GM12878 (cell line): Measurements from ENCODE around the gene PDLIM5. TPM values are rescaled to one million over a fixed set of nuclear protein-coding genes. Genes with fewer than 3 reads are reported as not detected.
A peak's percentile ranks its signal among the peaks of the same experiment; 100 is the strongest.

Source experiments
- ATAC-seq: fragments of 200-7000 bp; cut with Tn5 transposase; 3 replicates; pipeline ENCODE4 v1.9.1; 2020; ENCODE audit warnings: mild to moderate bottlenecking, moderate library complexity
- BruUV-seq: library from RNA; stranded (reverse); fragments of 400-500 nt; replicated peaks from 2 replicates; lab custom pipeline; 2021; lab: Mats Ljungman, UMichigan
- CTCF ChIA-PET: fragments of 300-600 bp; sonication (Branson Sonifier 250); formaldehyde crosslinking; extraction: SDS; loops from one replicate; lab custom pipeline; 2021; ENCODE audit warnings: inconsistent platforms; lab: Yijun Ruan, JAX
- POLR2A ChIA-PET: fragments of 350-600 bp; formaldehyde crosslinking; extraction: SDS; loops from one replicate; lab custom pipeline; 2021; ENCODE audit warnings: inconsistent platforms; lab: Charles Lee
- RAD21 ChIA-PET: fragments of 300-600 bp; sonication (Branson Sonifier 250); formaldehyde crosslinking; loops from one replicate; lab custom pipeline; 2023; ENCODE audit warnings: antibody characterized with exemption; ENCODE audit not compliant: unreplicated experiment; lab: Charles Lee
- SMC1A ChIA-PET: fragments of 300-600 bp; sonication (Branson Sonifier 250); formaldehyde crosslinking; loops from one replicate; lab custom pipeline; 2023; ENCODE audit not compliant: unreplicated experiment, uncharacterized antibody; lab: Charles Lee
- DNase-seq: peaks from one replicate; pipeline ENCODE4 v3.0.0-alpha.2; 2011; ENCODE audit warnings: low read depth, low spot score
- FAIRE-seq: peaks from 3 replicates; lab custom pipeline; 2011; peaks lifted over from hg19 to GRCh38; lab: Jason Lieb, UNC
- H2AFZ ChIP-seq: 2 replicates; pipeline ENCODE4 v1.6.0; 2011; ENCODE audit warnings: low read depth, low read length, control low read depth; ENCODE audit not compliant: control insufficient read depth
- H3K27ac ChIP-seq: 2 replicates; pipeline ENCODE4 v1.5.1; 2011; ENCODE audit warnings: control low read depth; ENCODE audit not compliant: control insufficient read depth, insufficient read depth
- H3K27me3 ChIP-seq, 2 experiments: replicated peaks in 1 of 2; 2 replicates each; pipeline versions ENCODE4 v1.6.0 to v1.6.1; 2011; ENCODE audit warnings: low read length in 1 of 2; ENCODE audit not compliant: control insufficient read depth in 2 of 2, insufficient read depth in 2 of 2
- H3K36me3 ChIP-seq, 2 experiments: 2 replicates each; pipeline ENCODE4 v1.5.1; 2011; ENCODE audit warnings: low read length in 1 of 2; ENCODE audit not compliant: control insufficient read depth in 2 of 2, insufficient read depth in 2 of 2
- H3K4me1 ChIP-seq: 2 replicates; pipeline ENCODE4 v1.6.1; 2011; ENCODE audit warnings: mild to moderate bottlenecking, low read length, moderate library complexity, mixed read lengths; ENCODE audit not compliant: control insufficient read depth, insufficient read depth
- H3K4me2 ChIP-seq: 2 replicates; pipeline ENCODE4 v1.6.0; 2011; ENCODE audit warnings: control low read depth; ENCODE audit not compliant: control insufficient read depth, insufficient read depth
- H3K4me3 ChIP-seq: fragments of 200-600 bp; sonication (generic); 2 replicates; pipeline ENCODE4 v1.5.1; 2016
- H3K79me2 ChIP-seq: 2 replicates; pipeline ENCODE4 v1.6.0; 2011; ENCODE audit warnings: low read length; ENCODE audit not compliant: control insufficient read depth, insufficient read depth
- H3K9ac ChIP-seq: 2 replicates; pipeline ENCODE4 v1.8.0; 2011; ENCODE audit warnings: low read length, control low read depth, mixed read lengths; ENCODE audit not compliant: control insufficient read depth, insufficient read depth
- H3K9me3 ChIP-seq: replicated peaks from 3 replicates; pipeline ENCODE4 v1.5.1; 2011; ENCODE audit warnings: mild to moderate bottlenecking, low read length; ENCODE audit not compliant: control insufficient read depth, insufficient read depth
- H4K20me1 ChIP-seq: 2 replicates; pipeline ENCODE4 v1.6.0; 2011; ENCODE audit not compliant: control insufficient read depth, insufficient read depth
- ETV6 ChIP-seq, 2 experiments: fragments of 450-650 bp in 1 of 2; IDR thresholded peaks in 1 of 2; conservative IDR thresholded peaks in 1 of 2; 2 replicates each; pipeline ENCODE4 v1.6.1; 2014; ENCODE audit warnings: antibody characterized with exemption in 1 of 2, borderline replicate concordance in 1 of 2, low read depth in 1 of 2, mild to moderate bottlenecking in 1 of 2, moderate library complexity in 1 of 2
- MTA2 ChIP-seq: fragments of 450-650 bp; IDR thresholded peaks from 2 replicates; pipeline ENCODE4 v1.6.1; 2016; ENCODE audit warnings: low read depth, mild to moderate bottlenecking, moderate library complexity
- SPI1 ChIP-seq: IDR thresholded peaks from 2 replicates; pipeline ENCODE4 v1.6.1; 2011; ENCODE audit warnings: low read depth, mild to moderate bottlenecking, low read length, moderate library complexity, borderline replicate concordance; ENCODE audit not compliant: insufficient read depth
- ZBED1 ChIP-seq: IDR thresholded peaks from 2 replicates; pipeline ENCODE4 v1.6.1; 2016; ENCODE audit warnings: borderline replicate concordance
- WGBS: methylation state at CpG from one replicate; pipeline ENCODE4 v1.1.6; 2016; ENCODE audit warnings: low lambda C conversion rate; ENCODE audit not compliant: insufficient replicate concordance, insufficient coverage; ENCODE audit errors: missing lambda C conversion rate; 5-methylcytosine and 5-hydroxymethylcytosine counted together
- in situ Hi-C: fragments of 300-500 bp; cut with MboI; formaldehyde crosslinking; loops from 9 replicates; pipeline ENCODE4 v1.14.3; 2018; ENCODE audit warnings: mixed read lengths
- intact Hi-C: fragments of 100-400 bp; cut with micrococcal nuclease; formaldehyde crosslinking; loops from one replicate; pipeline ENCODE4 v1.14.2; 2022; ENCODE audit not compliant: unreplicated experiment
- polyA plus RNA-seq, 11 experiments: library from polyadenylated mRNA; depleted of rRNA in 4 of 11; unstranded in 6 of 11; stranded (reverse) in 5 of 11; fragments of >200 nt; fragmentation: Nextera tagmentation in 4 of 11; fragmentation: Illumina TruSeq in 1 of 11; extraction: Ambion mirVana in 4 of 11; extraction: Trizol in 1 of 11; gene quantifications; 1 replicate in 1 of 11; 2 replicates in 10 of 11; pipeline versions ENCODE4 v1.2.1 to v1.2.3, GENCODE V29; 2011 to 2016; ENCODE audit warnings: inconsistent platforms in 2 of 11, missing spikeins in 2 of 11, low read depth in 1 of 11
- total RNA-seq, 4 experiments: library from RNA; depleted of rRNA in 3 of 4; stranded (reverse); fragments of >200 nt in 3 of 4; fragmentation: Illumina TruSeq in 1 of 4; extraction: Trizol in 1 of 4; gene quantifications; 2 replicates each; pipeline versions ENCODE4 v1.2.1 to v1.2.3, GENCODE V29; 2013 to 2021
- TF ChIP-seq, protein P1 (sequence below): IDR thresholded peaks from 2 replicates; pipeline ENCODE4 v1.6.1; 2011; ENCODE audit warnings: mild to moderate bottlenecking, low read depth, low read length, moderate library complexity; ENCODE audit not compliant: insufficient replicate concordance

Gene PDLIM5
- total and polyA plus RNA-seq, 10 of the 15 experiments (the other 5 are each of a cell fraction or from before 2014, with no cell fraction given): 10.0 to 52.9 (median 20.7) TPM

- peak; percentile 55; the same call in 1 of the 2 replicates for TF ChIP-seq SPI1
- no peak for TF ChIP-seq ETV6 (conservative IDR thresholded peaks at IDR 0.05 in 1 of 2, IDR thresholded peaks at IDR 0.05 in 1 of 2; ENCODE audit: borderline replicate concordance in 1 of 2, low read depth in 1 of 2)
- TF ChIP-seq, protein P1, sequence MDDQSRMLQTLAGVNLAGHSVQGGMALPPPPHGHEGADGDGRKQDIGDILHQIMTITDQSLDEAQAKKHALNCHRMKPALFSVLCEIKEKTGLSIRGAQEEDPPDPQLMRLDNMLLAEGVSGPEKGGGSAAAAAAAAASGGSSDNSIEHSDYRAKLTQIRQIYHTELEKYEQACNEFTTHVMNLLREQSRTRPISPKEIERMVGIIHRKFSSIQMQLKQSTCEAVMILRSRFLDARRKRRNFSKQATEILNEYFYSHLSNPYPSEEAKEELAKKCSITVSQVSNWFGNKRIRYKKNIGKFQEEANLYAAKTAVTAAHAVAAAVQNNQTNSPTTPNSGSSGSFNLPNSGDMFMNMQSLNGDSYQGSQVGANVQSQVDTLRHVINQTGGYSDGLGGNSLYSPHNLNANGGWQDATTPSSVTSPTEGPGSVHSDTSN: no peak
Measured at GRCh38 chr4:94519019-94519418, 67.3 kb downstream of the PDLIM5 start (continued).

- RAD21 ChIA-PET: interaction anchor here (0.7 to 1.8 kb wide), 8 partner anchors 16 to 113 kb away, joined by 3 to 9 read pairs (median 3); partner anchors contain the start of gene PDLIM5
- FAIRE-seq (no peak), ATAC-seq (peak; percentile 70), DNase-seq (no peak)
- H3K27me3 ChIP-seq: no peaks in the 10 kb centered on the region
- SMC1A ChIA-PET: interaction anchor here (0.7 to 2.3 kb wide), 19 partner anchors 12 to 181 kb away, joined by 3 to 12 read pairs (median 4); no protein-coding TSS in a partner anchor
- CTCF ChIA-PET: interaction anchor here (0.8 to 1.8 kb wide), 10 partner anchors 8 to 120 kb away, joined by 3 to 8 read pairs (median 3); no protein-coding TSS in a partner anchor
- H3K4me3 ChIP-seq: peak overlapping the region; percentile 19; the same call in 1 of the 2 replicates
- H3K79me2 ChIP-seq: no peaks in the 10 kb centered on the region
- peak overlapping the region; percentile 35; the same call in 1 of the 2 replicates for H3K27ac ChIP-seq
- H3K4me1 ChIP-seq: peaks cover 21% of the 10 kb centered on the region
- BruUV-seq: no TSS peak
- H3K9me3 ChIP-seq: no peaks in the 10 kb centered on the region
- 21% methylated on average over 4 of the region's 4 CpGs for WGBS
- H3K36me3 ChIP-seq: no peaks in the 10 kb centered on the region
- intact Hi-C loops: loop anchor here (5.0 kb wide), 1 partner anchor 68 kb away; the partner anchor contains the start of gene PDLIM5
- H3K4me2 ChIP-seq: peak overlapping the region; percentile 71
- POLR2A ChIA-PET: interaction anchor here (0.6 to 1.1 kb wide), 8 partner anchors 16 to 711 kb away, joined by 3 to 4 read pairs (median 3); no protein-coding TSS in a partner anchor
- TF ChIP-seq SPI1: peak; percentile 78
- no peak for TF ChIP-seq ZBED1
- peak; percentile 77 for TF ChIP-seq MTA2
- TF ChIP-seq, all 136 proteins: peak for 2
- Histone ChIP-seq H3K9ac (0 out of 2 replicates have a peak overlapping the region, but pooled peaks have one; percentile 24), H2AFZ (peak overlapping the region; percentile 55), H4K20me1 (no peaks in the 10 kb centered on the region)
- in situ Hi-C loops: no loop called here
Measured at GRCh38 chr4:94519925-94520789, 68.4 kb downstream of the PDLIM5 start.
